ENCODE results near the gene ZNF561. TPM values are rescaled to one million over a fixed set of nuclear protein-coding genes. Genes with fewer than 3 reads are reported as not detected.

The ZNF561 gene
- total RNA-seq, 4 donors from 2014 or later: 17.1 to 80.0 (median 35.4) TPM

- H3K36me3 ChIP-seq: no peaks in the 10 kb centered on the region
- no peak overlapping the region for H3K4me3 ChIP-seq
- intact Hi-C loops (cut with DNase I; ENCODE audit: low total_unique reads): no loop called here
- H3K27ac ChIP-seq: no peak overlapping the region
- peaks cover 0 to 4% of the 10 kb centered on the region in 2 donors for H3K4me1 ChIP-seq
- TF ChIP-seq POLR2A (IDR thresholded peaks at IDR 0.05) (no peak), CTCF (IDR thresholded peaks at IDR 0.05) (no peak)
- peaks cover 0 to 36% of the 10 kb centered on the region in 2 donors for H3K9me3 ChIP-seq
- DNase-seq: no peak
- H3K27me3 ChIP-seq: no peaks in the 10 kb centered on the region
Measured at GRCh38 chr19:9580728-9581127, 40.3 kb downstream of the ZNF561 start.

GRCh38 chr19:9570255-9570654, 50.8 kb downstream of the ZNF561 start:
- DNase-seq: no peak
- H3K4me3 ChIP-seq: no peak overlapping the region
- TF ChIP-seq POLR2A (IDR thresholded peaks at IDR 0.05) (no peak), CTCF (IDR thresholded peaks at IDR 0.05) (no peak)
- peaks cover 0 to 3% of the 10 kb centered on the region in 2 donors for H3K36me3 ChIP-seq
- peaks cover 7 to 96% of the 10 kb centered on the region in 2 donors for H3K9me3 ChIP-seq
- intact Hi-C loops (cut with DNase I; ENCODE audit: low total_unique reads): loop anchor here (10.0 kb wide), 1 partner anchor 155 kb away; no protein-coding TSS in a partner anchor
- no peaks in the 10 kb centered on the region for H3K4me1 ChIP-seq
- no peak overlapping the region for H3K27ac ChIP-seq
- H3K27me3 ChIP-seq: no peaks in the 10 kb centered on the region

GRCh38 chr19:9566729-9567128, 54.3 kb downstream of the ZNF561 start:
- Histone ChIP-seq H3K4me3 (no peak overlapping the region), H3K27me3 (no peaks in the 10 kb centered on the region), H3K36me3 (peaks cover 0 to 3% of the 10 kb centered on the region in 2 donors), H3K4me1 (no peaks in the 10 kb centered on the region), H3K9me3 (peaks cover 7 to 96% of the 10 kb centered on the region in 2 donors), H3K27ac (no peak overlapping the region)
- TF ChIP-seq POLR2A (IDR thresholded peaks at IDR 0.05) (no peak), CTCF (IDR thresholded peaks at IDR 0.05) (no peak)
- no peak for DNase-seq
- intact Hi-C loops (cut with DNase I; ENCODE audit: low total_unique reads): no loop called here

GRCh38 chr19:9565900-9566705, 54.9 kb downstream of the ZNF561 start:
- intact Hi-C loops (cut with DNase I; ENCODE audit: low total_unique reads): no loop called here
- no peak overlapping the region for H3K4me3 ChIP-seq
- H3K27me3 ChIP-seq: no peaks in the 10 kb centered on the region
- TF ChIP-seq CTCF (IDR thresholded peaks at IDR 0.05): no peak
- TF ChIP-seq POLR2A (IDR thresholded peaks at IDR 0.05): no peak
- H3K9me3 ChIP-seq: peaks cover 7 to 96% of the 10 kb centered on the region in 2 donors
- H3K4me1 ChIP-seq: no peaks in the 10 kb centered on the region
- H3K27ac ChIP-seq: no peak overlapping the region
- no peak for DNase-seq
- peaks cover 0 to 3% of the 10 kb centered on the region in 2 donors for H3K36me3 ChIP-seq

Other genes starting within 250 kb of the ZNF561 start
- 10 to 100 TPM; 12.6 to 49.1 (median 35.4) TPM for gene ZNF266, start 185.7 kb downstream of the ZNF561 start, total RNA-seq
- under 1 TPM in 1 of 4 donors, not detected in 3; 0.37 TPM for gene ZNF560, start 122.6 kb downstream of the ZNF561 start, total RNA-seq
- gene ZNF426, start 82.6 kb downstream of the ZNF561 start, total RNA-seq: 10 to 100 TPM in 3 of 4 donors, 1 to 10 TPM in 1; 5.1 to 47.0 (median 27.0) TPM
- gene ZNF121, start 36.7 kb downstream of the ZNF561 start, total RNA-seq: 10 to 100 TPM; 17.4 to 76.7 (median 38.6) TPM
- gene ZNF562, start 53.9 kb upstream of the ZNF561 start, total RNA-seq: 10 to 100 TPM; 14.4 to 85.1 (median 43.5) TPM
- gene ZNF846, start 147.5 kb upstream of the ZNF561 start, total RNA-seq: 10 to 100 TPM; 15.0 to 71.0 (median 39.7) TPM
- gene FBXL12, start 197.8 kb upstream of the ZNF561 start, total RNA-seq: 10 to 100 TPM in 3 of 4 donors, 1 to 10 TPM in 1; 8.2 to 25.4 (median 18.6) TPM
- gene UBL5, start 206.7 kb upstream of the ZNF561 start, total RNA-seq: 1,000 to 10,000 TPM in 1 of 4 donors, 100 to 1,000 TPM in 3; 180 to 1,153 (median 222) TPM
- 10 to 100 TPM; 36.5 to 85.3 (median 56.9) TPM for gene PIN1, start 214.1 kb upstream of the ZNF561 start, total RNA-seq